GM10266 (cell line): ENCODE results near the gene KCNB1.

Experiments used
- DNase-seq: peaks from one replicate; pipeline ENCODE4 v3.0.0; 2012; ENCODE audit errors: extremely low spot score
- CTCF ChIP-seq: IDR thresholded peaks from 2 replicates; pipeline ENCODE4 v1.5.1; 2012; ENCODE audit warnings: mild to moderate bottlenecking, low read depth; ENCODE audit not compliant: control insufficient read depth, insufficient read depth; ENCODE audit errors: missing control alignments

KCNB1 gene

DNA sequence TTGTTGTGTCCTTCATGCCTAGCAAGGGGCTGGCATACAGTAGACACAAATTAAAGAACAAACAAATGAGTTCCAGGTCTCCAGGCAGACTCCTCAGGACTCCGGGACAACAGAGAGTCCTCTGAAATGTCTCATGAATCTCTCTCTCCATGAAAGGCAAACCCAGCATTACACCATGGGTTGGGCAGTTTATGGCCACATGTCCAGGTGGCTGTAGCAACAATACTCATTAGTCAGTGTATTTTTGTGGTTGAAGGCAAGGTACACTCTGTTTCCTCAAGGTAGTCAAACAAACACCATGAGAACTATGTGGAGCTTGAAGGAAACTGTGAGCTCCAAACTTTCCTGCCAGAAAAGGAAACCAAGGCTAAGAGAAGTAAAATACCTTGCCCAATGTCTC, 62.2 kb downstream of the KCNB1 start:
- no peak for TF ChIP-seq CTCF
- no peak for DNase-seq

- no peak for TF ChIP-seq CTCF
- DNase-seq, result no peak
These were observed 62.7 kb downstream of the KCNB1 start for GRCh38 chr20:49419785-49420184.

GRCh38 chr20:49418809-49419208, 63.7 kb downstream of the KCNB1 start:
- no peak for TF ChIP-seq CTCF
- no peak for DNase-seq

DNA sequence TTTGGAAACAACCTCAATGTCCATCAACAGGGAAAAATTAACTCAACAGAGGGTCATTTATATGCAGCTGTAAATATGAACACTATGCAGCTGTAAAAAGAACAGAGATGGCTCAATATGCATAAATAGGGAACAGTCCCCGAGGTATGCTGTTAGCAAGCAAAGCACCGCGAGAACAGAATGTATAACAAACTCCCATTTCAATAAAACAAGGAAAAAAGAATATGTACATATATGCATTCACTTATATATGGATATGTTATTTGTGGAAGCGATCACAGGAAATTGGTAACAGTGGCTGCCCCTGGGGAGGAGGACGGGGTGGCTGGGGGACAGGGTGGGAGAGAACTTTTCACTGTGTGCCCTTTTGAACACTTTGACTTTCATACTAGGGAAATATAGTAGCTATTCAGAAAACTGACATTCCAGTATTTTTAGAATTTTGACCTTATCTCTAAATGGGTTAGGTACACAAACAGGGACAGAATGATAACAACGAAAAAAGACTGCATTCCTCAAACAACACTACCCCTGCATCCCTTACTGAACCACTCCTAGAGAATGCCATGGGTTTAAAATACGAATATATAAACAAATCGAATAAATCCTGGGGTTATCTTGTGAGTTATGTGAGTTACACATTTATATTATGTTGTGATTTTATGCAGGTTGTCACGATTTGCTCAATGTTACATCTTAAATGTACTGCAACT, 64.5 kb downstream of the KCNB1 start:
- no peak for DNase-seq
- no peak for TF ChIP-seq CTCF

DNA sequence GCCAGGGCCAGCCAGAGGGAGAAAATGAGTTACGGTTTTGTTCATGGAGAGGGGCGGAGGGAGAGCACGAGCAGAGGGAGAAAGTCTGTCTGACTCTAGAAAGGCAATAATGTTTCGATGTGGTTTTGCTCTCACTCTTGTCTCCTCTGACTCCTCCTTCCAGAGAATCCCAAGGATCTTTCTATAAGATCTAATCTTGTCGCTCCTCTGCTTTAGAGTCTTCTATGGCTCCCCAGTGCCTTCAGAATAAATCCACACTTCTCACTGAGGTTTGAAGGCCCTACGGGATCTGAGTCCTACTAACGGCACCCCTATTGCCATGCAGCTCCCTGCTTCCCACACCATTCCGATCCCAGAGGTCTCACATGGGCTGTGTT, 66.8 kb downstream of the KCNB1 start:
- TF ChIP-seq CTCF, result no peak
- DNase-seq, result no peak

DNA sequence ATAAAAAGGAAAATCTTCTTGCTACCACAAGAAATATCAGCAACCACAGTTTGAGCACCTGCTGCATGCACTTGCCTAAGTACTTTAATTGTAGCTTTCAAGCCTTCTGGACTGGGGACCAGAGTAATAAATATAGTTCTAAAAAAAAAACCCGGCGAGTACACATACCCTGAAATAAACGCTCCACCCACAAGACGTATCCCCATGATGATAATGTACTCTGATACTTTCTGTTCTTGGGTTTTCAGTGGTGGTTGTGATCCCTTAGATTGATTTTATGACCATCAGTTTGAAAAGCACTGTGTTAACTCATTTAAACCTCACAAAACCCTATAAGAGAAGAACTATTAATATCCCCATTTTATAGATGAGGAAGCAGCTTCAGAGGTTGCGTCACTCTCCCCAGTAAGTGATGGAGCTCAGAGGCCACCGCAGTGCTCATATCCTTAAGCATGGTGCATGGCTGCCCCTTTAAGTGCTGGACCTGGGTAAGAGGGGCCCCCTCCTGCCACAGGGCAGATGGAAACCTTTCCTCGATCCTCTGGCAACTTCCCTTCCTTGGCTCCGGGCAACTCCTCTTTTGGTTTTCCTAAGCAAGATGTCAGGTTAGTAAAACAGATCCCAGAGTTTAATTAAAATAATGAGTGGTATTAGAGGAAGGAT, 67.3 kb downstream of the KCNB1 start:
- no peak for TF ChIP-seq CTCF
- no peak for DNase-seq

DNA sequence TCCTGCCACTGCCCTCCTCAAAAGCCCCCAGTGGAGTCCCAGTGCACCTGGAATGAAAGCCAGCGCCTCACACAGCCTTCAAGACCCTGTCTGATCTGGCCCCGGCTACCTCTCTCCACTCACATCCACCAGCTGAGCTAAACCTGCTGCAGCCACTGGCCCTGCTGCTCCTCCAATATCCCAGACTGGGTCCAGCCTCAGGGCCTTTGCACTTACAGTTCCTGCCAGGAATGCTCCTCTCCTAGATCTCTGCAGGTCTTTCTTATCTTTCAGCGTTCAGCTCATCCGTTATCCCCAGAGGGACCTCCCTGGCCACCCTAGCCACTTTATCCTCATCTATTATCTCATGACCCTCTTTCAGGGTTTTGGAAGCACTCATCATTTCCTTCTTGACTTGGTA, 68.8 kb downstream of the KCNB1 start:
- TF ChIP-seq CTCF, result no peak
- DNase-seq, result no peak
